ENCODE results near the gene UBR3.
"Not testable (repeated sequence)": the region's sequence is repeated elsewhere in the genome, so short reads cannot be mapped to it uniquely, and the experiment has no call there.

The UBR3 gene

GRCh38 chr2:169867579-169867978, 40.3 kb downstream of the UBR3 start:
- DNase-seq: no peak

- DNase-seq: no peak
Measured at GRCh38 chr2:169868951-169869350, 41.7 kb downstream of the UBR3 start.

- not testable (repeated sequence) for DNase-seq
Measured at GRCh38 chr2:169871369-169871768, 44.1 kb downstream of the UBR3 start.

GRCh38 chr2:169871994-169872393, 44.7 kb downstream of the UBR3 start:
- DNase-seq: no peak

GRCh38 chr2:169877398-169877797, 50.1 kb downstream of the UBR3 start:
- no peak for DNase-seq

- DNase-seq: no peak
Measured at GRCh38 chr2:169887120-169887519, 59.9 kb downstream of the UBR3 start.

- no peak for DNase-seq
Measured at GRCh38 chr2:169891593-169892298, 64.5 kb downstream of the UBR3 start.

GRCh38 chr2:169892951-169893350, 65.7 kb downstream of the UBR3 start:
- no peak for DNase-seq

- no peak for DNase-seq
Measured at GRCh38 chr2:169895294-169895985, 68.2 kb downstream of the UBR3 start.

GRCh38 chr2:169897834-169898233, 70.6 kb downstream of the UBR3 start:
- DNase-seq: no peak

- DNase-seq: not testable (repeated sequence)
Measured at GRCh38 chr2:169900103-169900502, 72.8 kb downstream of the UBR3 start.

- no peak for DNase-seq
Measured at GRCh38 chr2:169900686-169901085, 73.4 kb downstream of the UBR3 start.

GRCh38 chr2:169906731-169907130, 79.5 kb downstream of the UBR3 start:
- DNase-seq: no peak

- no peak for DNase-seq
Measured at GRCh38 chr2:169909376-169909775, 82.1 kb downstream of the UBR3 start.

GRCh38 chr2:169910109-169910799, 83.0 kb downstream of the UBR3 start:
- no peak for DNase-seq

GRCh38 chr2:169911119-169911518, 83.9 kb downstream of the UBR3 start:
- no peak for DNase-seq

- DNase-seq: no peak
Measured at GRCh38 chr2:169916623-169917022, 89.4 kb downstream of the UBR3 start.

- DNase-seq: no peak
Measured at GRCh38 chr2:169923977-169924376, 96.7 kb downstream of the UBR3 start.

- no peak for DNase-seq
Measured at GRCh38 chr2:169925968-169926367, 98.7 kb downstream of the UBR3 start.

- DNase-seq: no peak
Measured at GRCh38 chr2:169928463-169928864, 101.2 kb downstream of the UBR3 start.

GRCh38 chr2:169933124-169933711, 106.0 kb downstream of the UBR3 start:
- no peak for DNase-seq

- DNase-seq: not testable (repeated sequence)
Measured at GRCh38 chr2:169936652-169937051, 109.4 kb downstream of the UBR3 start.

GRCh38 chr2:169945515-169945914, 118.3 kb downstream of the UBR3 start:
- DNase-seq: no peak

GRCh38 chr2:169946092-169946491, 118.8 kb downstream of the UBR3 start:
- no peak for DNase-seq

Measured in activated T-cell treated with anti-CD3 and anti-CD28 coated beads, Interleukin-2, amount 50 U/mL, for 1 hour (primary cell).